Upper lobe of left lung (tissue), 6 donors: ENCODE results near the gene FOXQ1. TPM values are rescaled to one million over a fixed set of nuclear protein-coding genes. Genes with fewer than 3 reads are reported as not detected.

Experiments
- ATAC-seq, 2 donors: fragments of 200-7000 bp; cut with Tn5 transposase; one replicate each; pipeline ENCODE4 v1.9.1; 2022; ENCODE audit warnings: mild to moderate bottlenecking in 2 of 2, moderate library complexity in 2 of 2; ENCODE audit not compliant: low FRiP score in 2 of 2
- DNase-seq, 2 donors: peaks; one replicate each; pipeline ENCODE4 v3.0.0-alpha.2; 2019 to 2020
- H3K27ac ChIP-seq, 4 donors: fragments of 200-600 bp; sonication (generic); one replicate each; pipeline ENCODE4 v1.5.1; 2016 to 2019
- H3K27me3 ChIP-seq, 4 donors: fragments of 200-600 bp; sonication (generic); one replicate each; pipeline ENCODE4 v1.5.1; 2017 to 2019
- H3K36me3 ChIP-seq, 4 donors: fragments of 200-600 bp; sonication (generic); one replicate each; pipeline ENCODE4 v1.5.1; 2016 to 2019
- H3K4me1 ChIP-seq, 4 donors: fragments of 200-600 bp; sonication (generic); one replicate each; pipeline ENCODE4 v1.5.1; 2018 to 2019
- H3K4me3 ChIP-seq, 4 donors: fragments of 200-600 bp; sonication (generic); one replicate each; pipeline ENCODE4 v1.5.1; 2017 to 2019; ENCODE audit warnings: mild to moderate bottlenecking in 2 of 4, moderate library complexity in 1 of 4
- H3K9me3 ChIP-seq, 4 donors: fragments of 200-600 bp; sonication (generic); one replicate each; pipeline ENCODE4 v1.5.1; 2018 to 2019
- CTCF ChIP-seq, 6 experiments: fragments of 450-650 bp in 4 of 6; fragments of 200-600 bp in 2 of 6; sonication (generic) in 2 of 6; IDR thresholded peaks; one replicate each; pipeline ENCODE4 v1.5.1; 2016 to 2019; ENCODE audit warnings: antibody characterized with exemption in 6 of 6
- EP300 ChIP-seq, 4 donors: sonication (generic); formaldehyde crosslinking; IDR thresholded peaks; one replicate each; pipeline ENCODE4 v1.5.1; 2017; ENCODE audit warnings: antibody characterized with exemption in 4 of 4, control low read depth in 2 of 4
- POLR2A ChIP-seq, 4 donors: fragments of 450-650 bp; IDR thresholded peaks; one replicate each; pipeline ENCODE4 v1.5.1; 2016 to 2017; ENCODE audit warnings: antibody characterized with exemption in 4 of 4, mild to moderate bottlenecking in 2 of 4
- POLR2AphosphoS5 ChIP-seq, 2 donors: sonication (generic); formaldehyde crosslinking; IDR thresholded peaks; one replicate each; pipeline ENCODE4 v1.5.1; 2017; ENCODE audit warnings: antibody characterized with exemption in 2 of 2
- WGBS, 2 donors: methylation state at CpG; one replicate each; pipeline ENCODE4 v1.1.5; 2017 to 2018; 5-methylcytosine and 5-hydroxymethylcytosine counted together
- total RNA-seq, 6 donors: library from RNA; depleted of rRNA in 4 of 6; stranded (reverse); fragments of >200 nt in 4 of 6; gene quantifications; one replicate each; pipeline versions ENCODE4 v1.1.0 to v1.2.1, GENCODE V29; 2016 to 2021
- donor health status: DM: no; HTN: no; CAD: no; lungs with moderate emphysema.
- donor health status: DM: no; HTN: yes; CAD: no; lungs with severe emphysema.

The FOXQ1 gene
- total RNA-seq, 6 donors from 2014 or later, result 3.9 to 15.4 (median 10.3) TPM

- TF ChIP-seq POLR2A (IDR thresholded peaks at IDR 0.05), result no peak
- no peak for TF ChIP-seq POLR2AphosphoS5 (IDR thresholded peaks at IDR 0.05)
- no peak for TF ChIP-seq CTCF (IDR thresholded peaks at IDR 0.05)
- no peak for TF ChIP-seq EP300 (IDR thresholded peaks at IDR 0.05)
- H3K27ac ChIP-seq, result no peak overlapping the region
- peaks cover 5 to 15% (median 11%) of the 10 kb centered on the region in 4 donors for H3K4me1 ChIP-seq
- ATAC-seq, result no peak
- H3K9me3 ChIP-seq, result no peaks in the 10 kb centered on the region
- H3K27me3 ChIP-seq, result no peaks in the 10 kb centered on the region
- WGBS, 2 donors, result 45 to 55% methylated on average over 6 to 8 of the region's 8 CpGs
- no peak for DNase-seq
- no peak overlapping the region for H3K4me3 ChIP-seq
- no peaks in the 10 kb centered on the region for H3K36me3 ChIP-seq
Measured at GRCh38 chr6:1281746-1282145, 30.2 kb upstream of the FOXQ1 start.

GRCh38 chr6:1283501-1283900 lies 28.4 kb upstream of the FOXQ1 start:
- no peak for ATAC-seq

GRCh38 chr6:1285556-1285955 lies 26.3 kb upstream of the FOXQ1 start:
- ATAC-seq (no peak), DNase-seq (no peak)
- no peaks in the 10 kb centered on the region for H3K27me3 ChIP-seq

More at GRCh38 chr6:1283501-1283900, 28.4 kb upstream of the FOXQ1 start:
- Histone ChIP-seq H3K36me3 (no peaks in the 10 kb centered on the region), H3K27ac (no peak overlapping the region), H3K9me3 (no peaks in the 10 kb centered on the region), H3K27me3 (no peaks in the 10 kb centered on the region), H3K4me3 (no peak overlapping the region), H3K4me1 (peaks cover 8 to 23% (median 15%) of the 10 kb centered on the region in 4 donors)
- 57 to 62% methylated on average over 3 of the region's 3 CpGs for WGBS, 2 donors
- no peak for TF ChIP-seq POLR2A (IDR thresholded peaks at IDR 0.05)
- no peak for TF ChIP-seq CTCF (IDR thresholded peaks at IDR 0.05)
- no peak for TF ChIP-seq EP300 (IDR thresholded peaks at IDR 0.05)
- DNase-seq, result no peak

GRCh38 chr6:1285956-1286355 lies 25.9 kb upstream of the FOXQ1 start:
- TF ChIP-seq EP300 (IDR thresholded peaks at IDR 0.05) (no peak), POLR2A (IDR thresholded peaks at IDR 0.05) (no peak), POLR2AphosphoS5 (IDR thresholded peaks at IDR 0.05) (no peak), CTCF (IDR thresholded peaks at IDR 0.05) (no peak)
- WGBS, 2 donors, result 28 to 30% methylated on average over 4 of the region's 4 CpGs
- H3K36me3 ChIP-seq, result no peaks in the 10 kb centered on the region
- DNase-seq (no peak), ATAC-seq (no peak)
- no peak overlapping the region for H3K4me3 ChIP-seq
- H3K9me3 ChIP-seq, result no peaks in the 10 kb centered on the region
- H3K27ac ChIP-seq, result no peak overlapping the region
- H3K27me3 ChIP-seq, result no peaks in the 10 kb centered on the region
- peaks cover 8 to 32% (median 15%) of the 10 kb centered on the region in 4 donors for H3K4me1 ChIP-seq

More at GRCh38 chr6:1285556-1285955, 26.3 kb upstream of the FOXQ1 start:
- no peaks in the 10 kb centered on the region for H3K36me3 ChIP-seq
- no peak overlapping the region for H3K27ac ChIP-seq
- peaks cover 8 to 28% (median 15%) of the 10 kb centered on the region in 4 donors for H3K4me1 ChIP-seq
- no peaks in the 10 kb centered on the region for H3K9me3 ChIP-seq
- no peak overlapping the region for H3K4me3 ChIP-seq
- 53 to 62% methylated on average over 5 to 6 of the region's 6 CpGs for WGBS, 2 donors
- TF ChIP-seq EP300 (IDR thresholded peaks at IDR 0.05) (no peak), CTCF (IDR thresholded peaks at IDR 0.05) (no peak), POLR2AphosphoS5 (IDR thresholded peaks at IDR 0.05) (no peak), POLR2A (IDR thresholded peaks at IDR 0.05) (no peak)

GRCh38 chr6:1287103-1287591 lies 24.8 kb upstream of the FOXQ1 start:
- H3K27ac ChIP-seq, result peak overlapping the region in 3 of 4 donors; percentile 2 to 28 (median 13)
- DNase-seq (peak in 1 of 2 donors; percentile 91), ATAC-seq (peak; percentile 92 to 95)
- H3K36me3 ChIP-seq, result no peaks in the 10 kb centered on the region
- peak in 1 of 4 donors; percentile 89 for TF ChIP-seq EP300 (IDR thresholded peaks at IDR 0.05)
- peak; percentile 79 to 80 for TF ChIP-seq POLR2AphosphoS5 (IDR thresholded peaks at IDR 0.05)
- TF ChIP-seq POLR2A (IDR thresholded peaks at IDR 0.05), result peak in 1 of 4 donors; percentile 6
- no peak for TF ChIP-seq CTCF (IDR thresholded peaks at IDR 0.05)
- peaks cover 8 to 34% (median 15%) of the 10 kb centered on the region in 4 donors for H3K4me1 ChIP-seq
- 39 to 60% methylated on average over 7 of the region's 7 CpGs for WGBS, 2 donors
- no peak overlapping the region for H3K4me3 ChIP-seq
- no peaks in the 10 kb centered on the region for H3K9me3 ChIP-seq
- H3K27me3 ChIP-seq, result no peaks in the 10 kb centered on the region
